Nephron (organoid): ENCODE measurements around the gene KLHL29.

Experiments used
- H3K27ac Mint-ChIP-seq, 3 experiments: 2 replicates each; pipeline ENCODE4 v1.8.0; 2020; ENCODE audit warnings: mixed read lengths in 3 of 3, mild to moderate bottlenecking in 2 of 3, moderate library complexity in 1 of 3
- H3K27me3 Mint-ChIP-seq: 2 replicates; pipeline ENCODE4 v1.8.0; 2021; ENCODE audit warnings: low read depth, mild to moderate bottlenecking, moderate library complexity, mixed read lengths
- H3K36me3 Mint-ChIP-seq: 2 replicates; pipeline ENCODE4 v1.8.0; 2020; ENCODE audit warnings: low read depth, mixed read lengths
- H3K4me1 Mint-ChIP-seq: 2 replicates; pipeline ENCODE4 v1.8.0; 2020; ENCODE audit warnings: mixed read lengths
- H3K4me3 Mint-ChIP-seq, 3 experiments: 2 replicates each; pipeline ENCODE4 v1.8.0; 2020; ENCODE audit warnings: mild to moderate bottlenecking in 3 of 3, mixed read lengths in 3 of 3, moderate library complexity in 2 of 3
- H3K9me3 Mint-ChIP-seq: 2 replicates; pipeline ENCODE4 v1.8.0; 2020; ENCODE audit warnings: mixed read lengths
- TF ChIP-seq, protein P1 (sequence below), 3 experiments: fragments of 200-600 bp; sonication (generic); IDR thresholded peaks; one replicate each; pipeline ENCODE4 v1.5.0; 2021; ENCODE audit warnings: antibody characterized with exemption in 3 of 3; ENCODE audit not compliant: unreplicated experiment in 3 of 3

The KLHL29 gene

DNA sequence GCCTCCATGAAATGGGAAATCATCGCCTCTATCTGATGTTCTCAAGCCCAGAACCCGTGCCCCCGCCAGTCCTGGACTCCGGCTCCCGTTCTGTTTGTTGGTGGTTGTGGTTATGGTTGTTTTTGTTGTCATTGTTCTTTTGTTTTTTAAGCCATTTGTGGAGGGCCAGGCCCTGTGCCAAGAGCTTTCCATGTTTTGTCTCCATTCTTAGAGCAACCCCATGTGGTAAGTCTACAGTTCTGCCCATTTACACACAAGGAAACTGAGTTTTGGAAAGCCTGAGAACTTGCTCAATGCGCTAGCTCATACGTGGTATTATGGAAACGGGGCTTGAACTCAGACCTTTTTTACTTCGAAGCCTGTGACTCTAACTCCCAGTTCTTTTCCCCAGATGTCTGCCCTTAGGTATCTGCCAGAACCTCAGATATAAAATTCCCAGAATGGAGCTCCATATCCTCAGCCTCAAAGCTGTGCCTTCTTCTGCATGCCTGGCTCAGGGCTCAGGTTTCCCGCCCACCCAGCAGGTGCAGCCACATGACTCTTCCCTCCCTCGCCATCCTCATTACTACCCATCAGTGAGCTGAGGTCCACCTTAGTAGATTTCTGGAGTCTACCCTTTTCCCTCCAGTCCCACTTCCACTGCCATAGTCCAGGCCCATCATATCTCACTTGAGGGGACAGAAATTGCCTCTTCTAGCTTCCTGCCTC, 194.1 kb downstream of the KLHL29 start:
- TF ChIP-seq, protein P1, sequence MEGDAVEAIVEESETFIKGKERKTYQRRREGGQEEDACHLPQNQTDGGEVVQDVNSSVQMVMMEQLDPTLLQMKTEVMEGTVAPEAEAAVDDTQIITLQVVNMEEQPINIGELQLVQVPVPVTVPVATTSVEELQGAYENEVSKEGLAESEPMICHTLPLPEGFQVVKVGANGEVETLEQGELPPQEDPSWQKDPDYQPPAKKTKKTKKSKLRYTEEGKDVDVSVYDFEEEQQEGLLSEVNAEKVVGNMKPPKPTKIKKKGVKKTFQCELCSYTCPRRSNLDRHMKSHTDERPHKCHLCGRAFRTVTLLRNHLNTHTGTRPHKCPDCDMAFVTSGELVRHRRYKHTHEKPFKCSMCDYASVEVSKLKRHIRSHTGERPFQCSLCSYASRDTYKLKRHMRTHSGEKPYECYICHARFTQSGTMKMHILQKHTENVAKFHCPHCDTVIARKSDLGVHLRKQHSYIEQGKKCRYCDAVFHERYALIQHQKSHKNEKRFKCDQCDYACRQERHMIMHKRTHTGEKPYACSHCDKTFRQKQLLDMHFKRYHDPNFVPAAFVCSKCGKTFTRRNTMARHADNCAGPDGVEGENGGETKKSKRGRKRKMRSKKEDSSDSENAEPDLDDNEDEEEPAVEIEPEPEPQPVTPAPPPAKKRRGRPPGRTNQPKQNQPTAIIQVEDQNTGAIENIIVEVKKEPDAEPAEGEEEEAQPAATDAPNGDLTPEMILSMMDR (IDR thresholded peaks at IDR 0.05; ENCODE audit: unreplicated experiment in 3 of 3), result no peak
- H3K27ac Mint-ChIP-seq, result peak overlapping the region in 1 of 3 experiments; percentile 70

DNA sequence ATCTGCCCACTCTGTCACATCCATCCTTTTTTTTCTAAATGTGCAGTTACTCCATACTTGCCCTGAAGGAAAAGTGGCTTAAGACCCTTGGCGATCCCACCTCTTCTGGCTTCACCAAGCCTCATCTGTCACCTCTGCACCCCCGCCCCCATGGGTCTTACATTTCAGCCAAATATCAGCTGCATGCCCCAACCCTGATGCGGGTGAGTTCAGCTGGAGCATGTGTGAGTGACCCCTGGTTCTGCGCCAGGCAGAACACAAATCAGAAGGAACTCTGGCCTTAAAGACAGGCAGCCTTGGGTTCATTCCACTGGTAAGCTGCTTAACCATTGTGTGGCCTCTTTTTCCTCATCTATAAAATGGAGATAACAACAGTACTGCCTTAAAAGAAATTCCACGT, 194.7 kb downstream of the KLHL29 start:
- Mint-ChIP-seq H3K4me3 (no peak overlapping the region), H3K27ac (no peak overlapping the region), H3K27me3 (peaks cover 5% of the 10 kb centered on the region), H3K9me3 (no peaks in the 10 kb centered on the region), H3K36me3 (no peaks in the 10 kb centered on the region), H3K4me1 (peaks cover 40% of the 10 kb centered on the region)
- TF ChIP-seq, protein P1 (IDR thresholded peaks at IDR 0.05; ENCODE audit: unreplicated experiment in 3 of 3), result no peak

More for the DNA sequence above, 194.1 kb downstream of the KLHL29 start:
- Mint-ChIP-seq H3K4me1 (peaks cover 41% of the 10 kb centered on the region), H3K27me3 (peaks cover 5% of the 10 kb centered on the region), H3K36me3 (no peaks in the 10 kb centered on the region), H3K4me3 (no peak overlapping the region), H3K9me3 (no peaks in the 10 kb centered on the region)

- H3K9me3 Mint-ChIP-seq, result no peaks in the 10 kb centered on the region
- TF ChIP-seq, protein P1 (IDR thresholded peaks at IDR 0.05; ENCODE audit: unreplicated experiment in 3 of 3), result no peak
- H3K4me3 Mint-ChIP-seq, result no peak overlapping the region
- H3K27me3 Mint-ChIP-seq, result peaks cover 29% of the 10 kb centered on the region
- H3K4me1 Mint-ChIP-seq, result peaks cover 64% of the 10 kb centered on the region
- H3K27ac Mint-ChIP-seq, result peak overlapping the region; percentile 79 to 90 (median 83)
- H3K36me3 Mint-ChIP-seq, result no peaks in the 10 kb centered on the region
Observed at GRCh38 chr2:23583467-23583866, 198.5 kb downstream of the KLHL29 start.

- H3K36me3 Mint-ChIP-seq, result no peaks in the 10 kb centered on the region
- no peak overlapping the region for H3K4me3 Mint-ChIP-seq
- peak overlapping the region; percentile 79 to 90 (median 83) for H3K27ac Mint-ChIP-seq
- H3K27me3 Mint-ChIP-seq, result peaks cover 36% of the 10 kb centered on the region
- TF ChIP-seq, protein P1 (IDR thresholded peaks at IDR 0.05; ENCODE audit: unreplicated experiment in 3 of 3), result no peak
- H3K4me1 Mint-ChIP-seq, result peaks cover 64% of the 10 kb centered on the region
- no peaks in the 10 kb centered on the region for H3K9me3 Mint-ChIP-seq
Observed at GRCh38 chr2:23584054-23584745, 199.2 kb downstream of the KLHL29 start.

DNA sequence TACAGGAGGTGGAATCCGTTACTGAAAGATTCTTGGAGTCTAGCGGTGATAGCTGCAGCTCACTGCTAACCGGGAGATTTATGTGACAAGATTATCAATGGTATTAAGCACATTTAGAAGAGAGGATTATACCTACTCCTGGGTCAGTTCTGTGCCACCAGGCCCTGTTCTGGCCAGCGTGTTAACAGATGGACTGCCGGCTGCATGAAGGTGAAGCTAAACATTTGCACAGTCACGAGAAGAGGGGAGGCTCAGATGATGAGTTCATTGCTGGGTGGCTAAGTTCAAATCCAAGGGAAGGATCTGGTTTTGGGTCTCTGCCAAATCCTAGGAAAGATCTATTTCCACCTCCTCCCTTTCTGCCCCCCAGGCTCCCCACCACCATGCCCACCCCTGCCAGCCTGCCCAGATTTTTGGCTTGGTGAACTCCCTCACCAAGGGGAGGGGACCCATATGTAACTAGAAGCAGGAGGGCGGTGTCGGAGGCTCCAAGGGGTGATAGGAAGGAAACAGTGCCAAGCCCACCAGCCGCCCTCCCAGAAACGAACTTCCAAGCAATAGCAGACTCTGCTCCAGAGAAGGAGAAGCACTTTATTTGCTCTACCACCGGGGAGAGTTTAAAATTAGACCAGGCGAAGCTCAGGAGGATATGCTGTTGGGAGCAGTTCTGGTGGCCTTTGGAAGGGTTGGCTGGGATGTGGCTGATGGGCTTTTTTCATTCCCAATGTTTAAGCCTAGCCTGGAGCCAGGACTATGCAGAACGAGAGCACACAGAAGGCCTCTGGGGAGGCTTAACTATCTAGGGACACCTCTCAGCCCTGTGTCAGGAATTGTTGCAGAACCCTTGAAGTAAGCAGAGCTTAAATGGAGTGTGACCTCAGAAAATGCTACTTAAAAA, 200.5 kb downstream of the KLHL29 start:
- H3K4me1 Mint-ChIP-seq, result peaks cover 67% of the 10 kb centered on the region
- no peaks in the 10 kb centered on the region for H3K36me3 Mint-ChIP-seq
- peak overlapping the region; percentile 83 to 88 (median 83) for H3K27ac Mint-ChIP-seq
- H3K4me3 Mint-ChIP-seq, result peak overlapping the region; percentile 20 to 23 (median 21)
- H3K9me3 Mint-ChIP-seq, result no peaks in the 10 kb centered on the region
- TF ChIP-seq, protein P1 (IDR thresholded peaks at IDR 0.05; ENCODE audit: unreplicated experiment in 3 of 3), result no peak
- peaks cover 43% of the 10 kb centered on the region for H3K27me3 Mint-ChIP-seq
